ENCODE data around the gene NPRL2.

GRCh38 chr3:50319894-50320625, 30.5 kb downstream of the NPRL2 start:
- TF ChIP-seq FOXK1 (CRISPR knock-in tag; IDR thresholded peaks at IDR 0.05) = no peak
- no peak for TF ChIP-seq CTCF (IDR thresholded peaks at IDR 0.05)
- TF ChIP-seq MAX (CRISPR knock-in tag; IDR thresholded peaks at IDR 0.05) = no peak; the same call in 1 of the 2 replicates
- TF ChIP-seq ESRRA (CRISPR knock-in tag; IDR thresholded peaks at IDR 0.05; ENCODE audit: borderline replicate concordance) = no peak
- no peak for TF ChIP-seq USF1 (CRISPR knock-in tag; IDR thresholded peaks at IDR 0.05)

All from WTC11 (cell line).